ENCODE results near the gene HIF1A.

The HIF1A gene

GRCh38 chr14:61768240-61768639 is 72.9 kb downstream of the HIF1A start:
- DNase-seq (ENCODE audit: low read depth) = no peak
- in situ Hi-C loops (cut with HindIII; ENCODE audit: low sequenced_read_pairs) = no loop called here
- H3K4me3 ChIP-seq (ENCODE audit: low read depth, low read length) = no peak overlapping the region
- TF ChIP-seq CTCF (IDR thresholded peaks at IDR 0.05; ENCODE audit: low read depth, low read length, missing control alignments) = no peak

- in situ Hi-C loops (cut with HindIII; ENCODE audit: low sequenced_read_pairs) = no loop called here
- H3K4me3 ChIP-seq (ENCODE audit: low read depth, low read length) = no peak overlapping the region
- DNase-seq (ENCODE audit: low read depth) = no peak
- no peak for TF ChIP-seq CTCF (IDR thresholded peaks at IDR 0.05; ENCODE audit: low read depth, low read length, missing control alignments)
These were observed 74.6 kb downstream of the HIF1A start for GRCh38 chr14:61769893-61770292.

GRCh38 chr14:61774861-61775260 is 79.5 kb downstream of the HIF1A start:
- DNase-seq (ENCODE audit: low read depth) = no peak
- in situ Hi-C loops (cut with HindIII; ENCODE audit: low sequenced_read_pairs) = no loop called here
- TF ChIP-seq CTCF (IDR thresholded peaks at IDR 0.05; ENCODE audit: low read depth, low read length, missing control alignments) = no peak
- no peak overlapping the region for H3K4me3 ChIP-seq (ENCODE audit: low read depth, low read length)

DNA sequence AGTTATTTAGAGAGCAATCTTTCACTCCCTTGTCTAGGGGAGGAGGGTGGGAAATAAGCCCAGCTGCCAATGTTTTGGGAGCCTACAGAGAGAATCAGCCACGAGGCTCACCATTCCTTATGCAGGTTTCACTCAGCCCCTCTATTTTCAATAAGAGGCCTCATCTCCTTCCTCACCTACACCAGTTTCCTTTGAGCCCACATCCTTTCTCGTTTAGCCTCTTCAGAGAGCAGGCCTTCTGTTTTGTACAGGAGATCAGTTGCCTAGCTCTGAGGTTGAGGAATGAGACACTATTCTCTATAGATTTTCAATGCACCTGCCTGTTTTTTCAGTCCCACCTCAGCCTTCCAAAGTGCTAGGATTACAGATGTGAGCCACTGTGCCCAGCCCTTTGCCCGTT is 84.8 kb downstream of the HIF1A start:
- no peak for TF ChIP-seq CTCF (IDR thresholded peaks at IDR 0.05; ENCODE audit: low read depth, low read length, missing control alignments)
- DNase-seq (ENCODE audit: low read depth) = no peak
- no peak overlapping the region for H3K4me3 ChIP-seq (ENCODE audit: low read depth, low read length)
- in situ Hi-C loops (cut with HindIII; ENCODE audit: low sequenced_read_pairs) = no loop called here

- in situ Hi-C loops (cut with HindIII; ENCODE audit: low sequenced_read_pairs) = no loop called here
- TF ChIP-seq CTCF (IDR thresholded peaks at IDR 0.05; ENCODE audit: low read depth, low read length, missing control alignments) = no peak
- no peak overlapping the region for H3K4me3 ChIP-seq (ENCODE audit: low read depth, low read length)
- DNase-seq (ENCODE audit: low read depth) = no peak
These were observed 102.0 kb downstream of the HIF1A start for GRCh38 chr14:61797309-61797708.
